HepG2 (cell line): Measurements from ENCODE around the gene PIGN. TPM values are rescaled to one million over a fixed set of nuclear protein-coding genes. Genes with fewer than 3 reads are reported as not detected.

Experiments
- ATAC-seq: fragments of 200-7000 bp; cut with Tn5 transposase; 3 replicates; pipeline ENCODE4 v1.9.1; 2020; ENCODE audit warnings: mild to moderate bottlenecking, moderate library complexity
- BruUV-seq: library from RNA; stranded (reverse); fragments of 400-500 nt; replicated peaks from 2 replicates; lab custom pipeline; 2021; lab: Mats Ljungman, UMichigan
- CTCF ChIA-PET: fragments of 300-600 bp; formaldehyde crosslinking; extraction: SDS; loops from one replicate; lab custom pipeline; 2021; ENCODE audit warnings: low total read pairs, inconsistent platforms, low intra/inter-chr PET ratio; lab: Yijun Ruan, JAX
- POLR2A ChIA-PET: fragments of 350-600 bp; sonication (Branson Sonifier 250); formaldehyde crosslinking; loops from one replicate; lab custom pipeline; 2020; ENCODE audit warnings: antibody characterized with exemption, inconsistent platforms; lab: Yijun Ruan, JAX
- DNase-seq: peaks from one replicate; pipeline ENCODE4 v3.0.0-alpha.2; 2015; ENCODE audit warnings: low spot score
- FAIRE-seq: peaks from 3 replicates; lab custom pipeline; 2011; peaks lifted over from hg19 to GRCh38; lab: Jason Lieb, UNC
- H2AFZ ChIP-seq: one replicate; pipeline ENCODE4 v1.6.1; 2011; ENCODE audit warnings: low read length, inconsistent platforms
- H3K27ac ChIP-seq: fragments of 300-600 bp; 3 replicates; pipeline ENCODE4 v1.8.0; 2011; ENCODE audit warnings: mixed run types, mild to moderate bottlenecking, mixed read lengths, low read length, inconsistent platforms; ENCODE audit not compliant: insufficient read depth; ENCODE audit errors: extremely low read length
- H3K27me3 ChIP-seq, 2 experiments: fragments of 200-600 bp in 1 of 2; 2 replicates in 1 of 2; 3 replicates in 1 of 2; pipeline versions ENCODE4 v1.6.0 to v1.8.0; 2011; ENCODE audit warnings: low read length in 2 of 2, mild to moderate bottlenecking in 2 of 2, moderate library complexity in 2 of 2, inconsistent platforms in 1 of 2; ENCODE audit not compliant: insufficient read depth in 2 of 2, control insufficient read depth in 1 of 2
- H3K36me3 ChIP-seq, 2 experiments: fragments of 200-600 bp in 1 of 2; replicated peaks in 1 of 2; 2 replicates in 1 of 2; 3 replicates in 1 of 2; pipeline versions ENCODE4 v1.5.1 to v1.8.0; 2011; ENCODE audit warnings: low read length in 2 of 2, inconsistent platforms in 1 of 2; ENCODE audit not compliant: insufficient read depth in 2 of 2, control insufficient read depth in 1 of 2
- H3K4me1 ChIP-seq: 2 replicates; pipeline ENCODE4 v1.5.1; 2012; ENCODE audit warnings: low read length, inconsistent platforms; ENCODE audit not compliant: insufficient read depth
- H3K4me2 ChIP-seq: 2 replicates; pipeline ENCODE4 v1.6.0; 2011; ENCODE audit warnings: low read depth, low read length, inconsistent platforms
- H3K4me3 ChIP-seq, 3 experiments: fragments of 200-600 bp in 1 of 3; sonication (generic), shearing (Covaris generic) in 1 of 3; replicated peaks in 1 of 3; 2 replicates each; pipeline ENCODE4 v1.5.1; 2011 to 2016; ENCODE audit warnings: low read length in 3 of 3, inconsistent platforms in 2 of 3, low read depth in 2 of 3, mild to moderate bottlenecking in 2 of 3, control low read depth in 1 of 3, mixed read lengths in 1 of 3; ENCODE audit not compliant: insufficient read depth in 1 of 3
- H3K79me2 ChIP-seq: one replicate; pipeline ENCODE4 v1.6.1; 2011; ENCODE audit warnings: low read length, inconsistent platforms; ENCODE audit not compliant: insufficient read depth
- H3K9ac ChIP-seq: 2 replicates; pipeline ENCODE4 v1.6.0; 2011; ENCODE audit warnings: mild to moderate bottlenecking, low read depth, low read length, inconsistent platforms; ENCODE audit not compliant: insufficient read depth
- H3K9me3 ChIP-seq: 2 replicates; pipeline ENCODE4 v1.5.1; 2012; ENCODE audit warnings: mild to moderate bottlenecking, low read length
- H4K20me1 ChIP-seq: 2 replicates; pipeline ENCODE4 v1.6.0; 2011; ENCODE audit warnings: inconsistent platforms, mild to moderate bottlenecking, low read length, moderate library complexity; ENCODE audit not compliant: insufficient read depth
- ARNT2 ChIP-seq: sonication (generic); formaldehyde crosslinking; IDR thresholded peaks from 2 replicates; pipeline ENCODE4 v1.8.0; 2022; ENCODE audit warnings: mild to moderate bottlenecking, low read depth, missing genetic modification reagents, moderate library complexity
- CBX5 ChIP-seq: sonication (generic); formaldehyde crosslinking; IDR thresholded peaks from 2 replicates; pipeline ENCODE4 v1.4.0; 2020; ENCODE audit warnings: missing genetic modification reagents, borderline replicate concordance
- HNF4A ChIP-seq: sonication (generic); formaldehyde crosslinking; IDR thresholded peaks from 2 replicates; pipeline ENCODE4 v1.4.0; 2020; ENCODE audit warnings: missing genetic modification reagents
- HOXD1 ChIP-seq: sonication (generic); formaldehyde crosslinking; IDR thresholded peaks from 2 replicates; pipeline ENCODE4 v1.5.0; 2020; ENCODE audit warnings: missing genetic modification reagents
- MTF2 ChIP-seq: sonication (generic); formaldehyde crosslinking; IDR thresholded peaks from 2 replicates; pipeline ENCODE4 v1.5.0; 2020; ENCODE audit warnings: missing genetic modification reagents, borderline replicate concordance
- MXD4 ChIP-seq: IDR thresholded peaks from 2 replicates; pipeline ENCODE4 v1.6.1; 2016; ENCODE audit warnings: mild to moderate bottlenecking, missing biosample characterization, missing genetic modification reagents
- RARG ChIP-seq: sonication (generic); formaldehyde crosslinking; IDR thresholded peaks from 2 replicates; pipeline ENCODE4 v1.4.0; 2020; ENCODE audit warnings: low read depth, mild to moderate bottlenecking, missing genetic modification reagents
- SMAD3 ChIP-seq: sonication (generic); formaldehyde crosslinking; IDR thresholded peaks from 2 replicates; pipeline ENCODE4 v1.4.0; 2020; ENCODE audit warnings: missing genetic modification reagents
- SRSF4 ChIP-seq: fragments of 200-400 bp; formaldehyde crosslinking; IDR thresholded peaks from one replicate; pipeline ENCODE4 v1.6.1; 2018; ENCODE audit warnings: mild to moderate bottlenecking, low read depth, low read length, moderate library complexity; ENCODE audit not compliant: poor library complexity, severe bottlenecking
- ZMYM2 ChIP-seq: sonication (generic); formaldehyde crosslinking; IDR thresholded peaks from 2 replicates; pipeline ENCODE4 v1.8.0; 2022; ENCODE audit warnings: mild to moderate bottlenecking, missing genetic modification reagents
- ZNF572 ChIP-seq: sonication (generic); formaldehyde crosslinking; IDR thresholded peaks from 2 replicates; pipeline ENCODE4 v1.5.1; 2020; ENCODE audit warnings: mild to moderate bottlenecking, missing genetic modification reagents
- ZNF615 ChIP-seq: sonication (generic); formaldehyde crosslinking; IDR thresholded peaks from 2 replicates; pipeline ENCODE4 v1.5.0; 2020; ENCODE audit warnings: mild to moderate bottlenecking, missing genetic modification reagents, borderline replicate concordance
- WGBS: methylation state at CpG from one replicate; pipeline ENCODE4 v1.1.6; 2017; ENCODE audit warnings: low lambda C conversion rate; 5-methylcytosine and 5-hydroxymethylcytosine counted together
- in situ Hi-C: cut with HindIII; loops from 2 replicates; pipeline ENCODE4 v1.10.0; 2017; ENCODE audit warnings: low pct_unique_long_range_greater_than_20kb; ENCODE audit not compliant: extremely low pct_ligation_motif_present
- intact Hi-C: fragments of 100-400 bp; cut with micrococcal nuclease; formaldehyde crosslinking; loops from one replicate; pipeline ENCODE4 v1.10.0; 2022; ENCODE audit not compliant: unreplicated experiment
- polyA plus RNA-seq, 8 experiments: library from polyadenylated mRNA; depleted of rRNA in 3 of 8; stranded (reverse) in 7 of 8; unstranded in 1 of 8; fragments of >200 nt; fragmentation: Illumina TruSeq in 4 of 8; extraction: Trizol in 4 of 8; gene quantifications; 2 replicates each; pipeline versions ENCODE4 v1.2.1 to v1.2.3, GENCODE V29; 2011 to 2016; ENCODE audit warnings: low read depth in 4 of 8, missing spikeins in 1 of 8, mixed read lengths in 1 of 8; ENCODE audit not compliant: insufficient read depth in 1 of 8
- total RNA-seq, 5 experiments: library from RNA; depleted of rRNA; stranded (reverse); fragments of >200 nt; fragmentation: Illumina TruSeq; extraction: Trizol; gene quantifications; 2 replicates each; pipeline ENCODE4 v1.2.3, GENCODE V29; 2016; ENCODE audit warnings: low read depth in 1 of 5
- TF ChIP-seq, protein P1 (sequence below): sonication (generic); IDR thresholded peaks from 2 replicates; pipeline ENCODE4 v1.6.1; 2016; ENCODE audit warnings: low read depth, borderline replicate concordance
- TF ChIP-seq, protein P2 (sequence below): sonication (generic); formaldehyde crosslinking; IDR thresholded peaks from 2 replicates; pipeline ENCODE4 v1.5.0; 2020; ENCODE audit warnings: mild to moderate bottlenecking, missing genetic modification reagents
- TF ChIP-seq, protein P3 (sequence below): sonication (generic); formaldehyde crosslinking; IDR thresholded peaks from 2 replicates; pipeline ENCODE4 v1.5.1; 2020; ENCODE audit warnings: mild to moderate bottlenecking, missing genetic modification reagents
- TF ChIP-seq, protein P4 (sequence below): IDR thresholded peaks from 2 replicates; pipeline ENCODE4 v1.6.1; 2016; ENCODE audit warnings: mild to moderate bottlenecking, missing biosample characterization, missing genetic modification reagents

The PIGN gene
- total and polyA plus RNA-seq, 2 of the 13 experiments (the other 11 are each of a cell fraction or from before 2014, with no cell fraction given): 15.5 to 33.6 TPM

DNA sequence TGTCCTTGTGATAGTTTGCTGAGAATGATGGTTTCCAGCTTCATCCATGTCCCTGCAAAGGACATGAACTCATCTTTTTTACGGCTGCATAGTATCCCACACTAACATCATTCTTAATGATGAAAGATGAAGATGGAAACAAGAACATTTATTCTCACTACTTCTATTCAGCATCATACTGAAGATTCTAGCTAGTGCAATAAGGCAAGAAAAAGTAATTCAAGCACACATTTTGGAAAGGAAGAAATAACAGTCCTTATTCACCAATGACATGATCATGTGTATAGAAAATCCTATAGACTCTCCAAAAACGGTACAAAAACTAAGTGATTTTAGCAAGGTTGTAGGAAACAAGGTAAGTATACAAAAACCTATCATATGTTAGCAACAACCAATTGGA lies 37.4 kb upstream of the PIGN start:
- no TSS peak for BruUV-seq
- Histone ChIP-seq H4K20me1 (no peaks in the 10 kb centered on the region), H3K4me1 (no peaks in the 10 kb centered on the region), H3K36me3 (peaks cover 6 to 23% of the 10 kb centered on the region in 2 experiments), H3K4me3 (no peak overlapping the region), H3K4me2 (no peak overlapping the region), H3K9ac (no peak overlapping the region), H2AFZ (no peak overlapping the region), H3K27ac (no peak overlapping the region), H3K9me3 (peaks cover 7% of the 10 kb centered on the region), H3K27me3 (no peaks in the 10 kb centered on the region), H3K79me2 (no peaks in the 10 kb centered on the region)
- WGBS: 97% methylated on average over 2 of the region's 2 CpGs
- no peak for ATAC-seq
- intact Hi-C loops: no loop called here
- POLR2A ChIA-PET: no interaction called here
- TF ChIP-seq MTF2 (CRISPR knock-in tag) (no peak), SRSF4 (no peak), ZNF572 (CRISPR knock-in tag) (no peak), MXD4 (no peak), RARG (CRISPR knock-in tag) (no peak), SMAD3 (CRISPR knock-in tag) (no peak), ZMYM2 (0 out of 2 replicates have a peak, but pooled peaks have one; percentile 25), CBX5 (no peak), HOXD1 (no peak), ARNT2 (CRISPR knock-in tag) (no peak), ZNF615 (CRISPR knock-in tag) (no peak), HNF4A (CRISPR knock-in tag) (no peak)
- TF ChIP-seq, protein P1, sequence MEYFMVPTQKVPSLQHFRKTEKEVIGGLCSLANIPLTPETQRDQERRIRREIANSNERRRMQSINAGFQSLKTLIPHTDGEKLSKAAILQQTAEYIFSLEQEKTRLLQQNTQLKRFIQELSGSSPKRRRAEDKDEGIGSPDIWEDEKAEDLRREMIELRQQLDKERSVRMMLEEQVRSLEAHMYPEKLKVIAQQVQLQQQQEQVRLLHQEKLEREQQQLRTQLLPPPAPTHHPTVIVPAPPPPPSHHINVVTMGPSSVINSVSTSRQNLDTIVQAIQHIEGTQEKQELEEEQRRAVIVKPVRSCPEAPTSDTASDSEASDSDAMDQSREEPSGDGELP: no peak
- TF ChIP-seq, protein P2, sequence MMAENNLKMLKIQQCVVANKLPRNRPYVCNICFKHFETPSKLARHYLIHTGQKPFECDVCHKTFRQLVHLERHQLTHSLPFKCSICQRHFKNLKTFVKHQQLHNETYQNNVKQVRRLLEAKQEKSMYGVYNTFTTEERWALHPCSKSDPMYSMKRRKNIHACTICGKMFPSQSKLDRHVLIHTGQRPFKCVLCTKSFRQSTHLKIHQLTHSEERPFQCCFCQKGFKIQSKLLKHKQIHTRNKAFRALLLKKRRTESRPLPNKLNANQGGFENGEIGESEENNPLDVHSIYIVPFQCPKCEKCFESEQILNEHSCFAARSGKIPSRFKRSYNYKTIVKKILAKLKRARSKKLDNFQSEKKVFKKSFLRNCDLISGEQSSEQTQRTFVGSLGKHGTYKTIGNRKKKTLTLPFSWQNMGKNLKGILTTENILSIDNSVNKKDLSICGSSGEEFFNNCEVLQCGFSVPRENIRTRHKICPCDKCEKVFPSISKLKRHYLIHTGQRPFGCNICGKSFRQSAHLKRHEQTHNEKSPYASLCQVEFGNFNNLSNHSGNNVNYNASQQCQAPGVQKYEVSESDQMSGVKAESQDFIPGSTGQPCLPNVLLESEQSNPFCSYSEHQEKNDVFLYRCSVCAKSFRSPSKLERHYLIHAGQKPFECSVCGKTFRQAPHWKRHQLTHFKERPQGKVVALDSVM (CRISPR knock-in tag): no peak
- TF ChIP-seq, protein P3, sequence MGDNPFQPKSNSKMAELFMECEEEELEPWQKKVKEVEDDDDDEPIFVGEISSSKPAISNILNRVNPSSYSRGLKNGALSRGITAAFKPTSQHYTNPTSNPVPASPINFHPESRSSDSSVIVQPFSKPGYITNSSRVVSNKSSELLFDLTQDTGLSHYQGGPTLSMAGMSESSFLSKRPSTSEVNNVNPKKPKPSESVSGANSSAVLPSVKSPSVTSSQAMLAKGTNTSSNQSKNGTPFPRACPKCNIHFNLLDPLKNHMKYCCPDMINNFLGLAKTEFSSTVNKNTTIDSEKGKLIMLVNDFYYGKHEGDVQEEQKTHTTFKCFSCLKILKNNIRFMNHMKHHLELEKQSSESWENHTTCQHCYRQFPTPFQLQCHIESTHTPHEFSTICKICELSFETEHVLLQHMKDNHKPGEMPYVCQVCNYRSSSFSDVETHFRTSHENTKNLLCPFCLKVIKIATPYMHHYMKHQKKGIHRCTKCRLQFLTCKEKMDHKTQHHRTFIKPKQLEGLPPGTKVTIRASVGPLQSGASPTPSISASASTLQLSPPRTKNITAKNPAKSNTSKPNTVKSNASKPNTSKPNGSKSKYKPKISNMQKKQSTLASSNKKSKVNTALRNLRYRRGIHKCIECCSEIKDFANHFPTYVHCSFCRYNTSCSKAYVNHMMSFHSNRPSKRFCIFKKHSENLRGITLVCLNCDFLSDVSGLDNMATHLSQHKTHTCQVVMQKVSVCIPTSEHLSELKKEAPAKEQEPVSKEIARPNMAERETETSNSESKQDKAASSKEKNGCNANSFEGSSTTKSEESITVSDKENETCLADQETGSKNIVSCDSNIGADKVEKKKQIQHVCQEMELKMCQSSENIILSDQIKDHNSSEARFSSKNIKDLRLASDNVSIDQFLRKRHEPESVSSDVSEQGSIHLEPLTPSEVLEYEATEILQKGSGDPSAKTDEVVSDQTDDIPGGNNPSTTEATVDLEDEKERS (CRISPR knock-in tag): peak; percentile 97
- TF ChIP-seq, protein P4, sequence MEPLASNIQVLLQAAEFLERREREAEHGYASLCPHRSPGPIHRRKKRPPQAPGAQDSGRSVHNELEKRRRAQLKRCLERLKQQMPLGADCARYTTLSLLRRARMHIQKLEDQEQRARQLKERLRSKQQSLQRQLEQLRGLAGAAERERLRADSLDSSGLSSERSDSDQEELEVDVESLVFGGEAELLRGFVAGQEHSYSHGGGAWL (CRISPR knock-in tag): no peak
- CTCF ChIA-PET: no interaction called here
- no peak for FAIRE-seq
- in situ Hi-C loops: no loop called here
- DNase-seq: no peak
